ENCODE results near the gene CRYL1.

DNA sequence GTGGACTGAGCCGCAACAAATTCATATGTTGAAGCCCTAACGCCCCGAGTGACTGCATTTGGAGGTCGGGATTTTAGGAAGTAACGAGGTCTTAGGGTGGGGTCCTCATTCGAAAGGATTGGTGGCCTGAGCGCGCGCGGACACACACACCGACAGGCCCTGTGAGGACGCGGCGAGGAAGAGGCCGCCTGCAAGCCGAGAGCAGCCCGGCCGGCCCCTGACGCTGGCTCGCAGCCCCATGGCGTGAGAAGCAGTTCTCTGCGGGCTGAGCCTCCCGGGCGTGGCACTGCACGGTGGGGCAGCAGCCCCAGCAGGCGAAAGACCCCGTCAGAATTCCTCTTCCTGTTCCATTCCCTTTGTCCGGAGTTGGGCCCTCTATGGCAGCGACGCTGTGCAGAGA lies 131.2 kb downstream of the CRYL1 start:
- TF ChIP-seq POLR2AphosphoS5 (IDR thresholded peaks at IDR 0.05; ENCODE audit: low read depth) (no peak), GABPA (IDR thresholded peaks at IDR 0.05; ENCODE audit: low read depth) (no peak), REST (IDR thresholded peaks at IDR 0.05; ENCODE audit: insufficient replicate concordance, low read depth) (no peak), SPI1 (IDR thresholded peaks at IDR 0.05; ENCODE audit: borderline replicate concordance, low read depth) (no peak)
- TF ChIP-seq, protein P1, sequence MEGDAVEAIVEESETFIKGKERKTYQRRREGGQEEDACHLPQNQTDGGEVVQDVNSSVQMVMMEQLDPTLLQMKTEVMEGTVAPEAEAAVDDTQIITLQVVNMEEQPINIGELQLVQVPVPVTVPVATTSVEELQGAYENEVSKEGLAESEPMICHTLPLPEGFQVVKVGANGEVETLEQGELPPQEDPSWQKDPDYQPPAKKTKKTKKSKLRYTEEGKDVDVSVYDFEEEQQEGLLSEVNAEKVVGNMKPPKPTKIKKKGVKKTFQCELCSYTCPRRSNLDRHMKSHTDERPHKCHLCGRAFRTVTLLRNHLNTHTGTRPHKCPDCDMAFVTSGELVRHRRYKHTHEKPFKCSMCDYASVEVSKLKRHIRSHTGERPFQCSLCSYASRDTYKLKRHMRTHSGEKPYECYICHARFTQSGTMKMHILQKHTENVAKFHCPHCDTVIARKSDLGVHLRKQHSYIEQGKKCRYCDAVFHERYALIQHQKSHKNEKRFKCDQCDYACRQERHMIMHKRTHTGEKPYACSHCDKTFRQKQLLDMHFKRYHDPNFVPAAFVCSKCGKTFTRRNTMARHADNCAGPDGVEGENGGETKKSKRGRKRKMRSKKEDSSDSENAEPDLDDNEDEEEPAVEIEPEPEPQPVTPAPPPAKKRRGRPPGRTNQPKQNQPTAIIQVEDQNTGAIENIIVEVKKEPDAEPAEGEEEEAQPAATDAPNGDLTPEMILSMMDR (IDR thresholded peaks at IDR 0.05; ENCODE audit: insufficient read depth, low read length), result no peak
